ENCODE measurements around the gene IMP4.

- TF ChIP-seq POLR2A (IDR thresholded peaks at IDR 0.05), result no peak
- no peak for TF ChIP-seq CTCF (IDR thresholded peaks at IDR 0.05)
Measured at GRCh38 chr2:130372833-130373807, 30.4 kb downstream of the IMP4 start.

All from breast epithelium (tissue), 3 donors.